Astrocyte of the spinal cord (primary cell): Measurements from ENCODE around the gene AGPAT4.

Source experiments
- DNase-seq: peaks from one replicate; pipeline ENCODE4 v3.0.0; 2011; ENCODE audit warnings: low read depth, low spot score
- H3K4me3 ChIP-seq: 2 replicates; pipeline ENCODE4 v1.5.1; 2011; ENCODE audit warnings: low read depth, mild to moderate bottlenecking, low read length, moderate library complexity
- CTCF ChIP-seq: IDR thresholded peaks from 2 replicates; pipeline ENCODE4 v1.5.1; 2012; ENCODE audit warnings: low read depth, mild to moderate bottlenecking, low read length, inconsistent platforms
- in situ Hi-C: cut with HindIII; loops from 2 replicates; pipeline ENCODE4 v1.10.0; 2017; ENCODE audit warnings: low sequenced_read_pairs

AGPAT4 gene

GRCh38 chr6:161163466-161164181, 110.2 kb downstream of the AGPAT4 start:
- in situ Hi-C loops = no loop called here
- no peak for TF ChIP-seq CTCF
- no peak for DNase-seq
- no peak overlapping the region for H3K4me3 ChIP-seq

- no peak for DNase-seq
- in situ Hi-C loops = no loop called here
- no peak for TF ChIP-seq CTCF
- H3K4me3 ChIP-seq = no peak overlapping the region
These were observed 111.1 kb downstream of the AGPAT4 start for GRCh38 chr6:161162722-161163121.

- no peak for TF ChIP-seq CTCF
- DNase-seq = peak; percentile 44
- in situ Hi-C loops = no loop called here
- no peak overlapping the region for H3K4me3 ChIP-seq
These were observed 111.8 kb downstream of the AGPAT4 start for GRCh38 chr6:161161889-161162624.

GRCh38 chr6:161161121-161161520, 112.7 kb downstream of the AGPAT4 start:
- no peak for DNase-seq
- no peak for TF ChIP-seq CTCF
- no peak overlapping the region for H3K4me3 ChIP-seq
- in situ Hi-C loops = no loop called here

GRCh38 chr6:161154796-161155335, 119.0 kb downstream of the AGPAT4 start:
- no peak for TF ChIP-seq CTCF
- no peak overlapping the region for H3K4me3 ChIP-seq
- no peak for DNase-seq
- in situ Hi-C loops = no loop called here

- no peak for DNase-seq
- in situ Hi-C loops = no loop called here
- TF ChIP-seq CTCF = no peak
- no peak overlapping the region for H3K4me3 ChIP-seq
These were observed 120.1 kb downstream of the AGPAT4 start for GRCh38 chr6:161153725-161154124.
